Gastrocnemius medialis (tissue), 4 donors: ENCODE results near the gene PLXDC2. TPM values are rescaled to one million over a fixed set of nuclear protein-coding genes. Genes with fewer than 3 reads are reported as not detected.

Source experiments
- ATAC-seq, 2 donors: fragments of 150-250 bp; one replicate each; pipeline ENCODE4 v1.9.1; 2016
- DNase-seq, 2 donors: peaks; one replicate each; pipeline ENCODE4 v3.0.0-alpha.2; 2019
- H3K27ac ChIP-seq, 4 donors: fragments of 200-600 bp; sonication (generic); 1 replicate in 1 of 4; 2 replicates in 3 of 4; pipeline ENCODE4 v1.5.1; 2016 to 2018; ENCODE audit warnings: mild to moderate bottlenecking in 2 of 4, moderate library complexity in 1 of 4
- H3K27me3 ChIP-seq, 3 donors: fragments of 200-600 bp; sonication (generic) in 2 of 3; 1 replicate in 1 of 3; 2 replicates in 2 of 3; pipeline versions ENCODE4 v1.5.1 to v1.6.0; 2016 to 2019; ENCODE audit warnings: mild to moderate bottlenecking in 1 of 3, moderate library complexity in 1 of 3
- H3K36me3 ChIP-seq, 2 donors: fragments of 200-600 bp; sonication (generic) in 1 of 2; one replicate each; pipeline ENCODE4 v1.5.1; 2017 to 2018
- H3K4me1 ChIP-seq, 2 donors: fragments of 200-600 bp; sonication (generic) in 1 of 2; one replicate each; pipeline ENCODE4 v1.5.1; 2016 to 2017; ENCODE audit warnings: mild to moderate bottlenecking in 2 of 2
- H3K4me3 ChIP-seq, 4 donors: fragments of 200-600 bp; sonication (generic) in 3 of 4; 1 replicate in 1 of 4; 2 replicates in 3 of 4; pipeline ENCODE4 v1.5.1; 2016 to 2019; ENCODE audit warnings: mild to moderate bottlenecking in 2 of 4
- H3K9me3 ChIP-seq, 3 donors: fragments of 200-600 bp; sonication (generic) in 2 of 3; 1 replicate in 1 of 3; 2 replicates in 2 of 3; pipeline ENCODE4 v1.5.1; 2016 to 2019
- CTCF ChIP-seq, 5 experiments: fragments of 450-650 bp in 3 of 5; fragments of 200-600 bp in 2 of 5; sonication (generic) in 2 of 5; IDR thresholded peaks in 4 of 5; conservative IDR thresholded peaks in 1 of 5; 1 replicate in 4 of 5; 2 replicates in 1 of 5; pipeline ENCODE4 v1.5.1; 2016 to 2019; ENCODE audit warnings: antibody characterized with exemption in 5 of 5, mild to moderate bottlenecking in 3 of 5, moderate library complexity in 3 of 5
- POLR2A ChIP-seq, 2 donors: fragments of 450-650 bp; IDR thresholded peaks; one replicate each; pipeline ENCODE4 v1.6.1; 2017; ENCODE audit warnings: antibody characterized with exemption in 2 of 2, mild to moderate bottlenecking in 2 of 2, moderate library complexity in 2 of 2
- in situ Hi-C, 4 donors: fragments of 200-750 bp; cut with MboI; loops; one replicate each; pipeline versions ENCODE4 v1.15.0 to v1.8.0; 2017; ENCODE audit warnings: low sequenced_read_pairs in 4 of 4
- intact Hi-C: fragments of 100-400 bp; cut with DNase I; formaldehyde crosslinking; loops from one replicate; pipeline ENCODE4 v1.15.1; 2023; ENCODE audit warnings: low total_unique reads
- total RNA-seq, 4 donors: library from RNA; depleted of rRNA; stranded (reverse); fragments of >200 nt; gene quantifications; one replicate each; pipeline versions ENCODE4 v1.1.0 to v1.2.3, GENCODE V29; 2016

The PLXDC2 gene
- total RNA-seq, 4 donors from 2014 or later = 13.9 to 19.6 (median 15.0) TPM

- Histone ChIP-seq H3K27ac (no peak overlapping the region), H3K27me3 (no peaks in the 10 kb centered on the region), H3K9me3 (no peaks in the 10 kb centered on the region), H3K4me1 (peaks cover 19 to 29% of the 10 kb centered on the region in 2 donors), H3K4me3 (no peak overlapping the region), H3K36me3 (no peaks in the 10 kb centered on the region)
- in situ Hi-C loops (no loop called here), intact Hi-C loops (loop anchor here (5.0 kb wide), 1 partner anchor 116 kb away; the partner anchor contains the start of gene PLXDC2)
- no peak for ATAC-seq
- no peak for DNase-seq
- TF ChIP-seq POLR2A (IDR thresholded peaks at IDR 0.05) = no peak
- no peak for TF ChIP-seq CTCF (IDR thresholded peaks at IDR 0.05 in 4 of 5, conservative IDR thresholded peaks at IDR 0.05 in 1 of 5)
Measured at GRCh38 chr10:19933772-19934171, 117.5 kb downstream of the PLXDC2 start.

GRCh38 chr10:19935176-19935575 lies 118.9 kb downstream of the PLXDC2 start:
- no peak for ATAC-seq
- no peak overlapping the region for H3K4me3 ChIP-seq
- TF ChIP-seq CTCF (IDR thresholded peaks at IDR 0.05 in 4 of 5, conservative IDR thresholded peaks at IDR 0.05 in 1 of 5) (no peak), POLR2A (IDR thresholded peaks at IDR 0.05) (no peak)
- no peaks in the 10 kb centered on the region for H3K36me3 ChIP-seq
- no peaks in the 10 kb centered on the region for H3K9me3 ChIP-seq
- intact Hi-C loops (no loop called here), in situ Hi-C loops (no loop called here)
- no peaks in the 10 kb centered on the region for H3K27me3 ChIP-seq
- H3K4me1 ChIP-seq = peaks cover 15 to 23% of the 10 kb centered on the region in 2 donors
- no peak overlapping the region for H3K27ac ChIP-seq
- DNase-seq = no peak

GRCh38 chr10:19936289-19936688 lies 120.1 kb downstream of the PLXDC2 start:
- TF ChIP-seq CTCF (IDR thresholded peaks at IDR 0.05 in 4 of 5, conservative IDR thresholded peaks at IDR 0.05 in 1 of 5) (no peak), POLR2A (IDR thresholded peaks at IDR 0.05) (no peak)
- no peaks in the 10 kb centered on the region for H3K27me3 ChIP-seq
- H3K27ac ChIP-seq = no peak overlapping the region
- no peaks in the 10 kb centered on the region for H3K9me3 ChIP-seq
- DNase-seq (no peak), ATAC-seq (no peak)
- in situ Hi-C loops = no loop called here
- intact Hi-C loops = no loop called here
- H3K4me3 ChIP-seq = no peak overlapping the region
- peaks cover 10 to 15% of the 10 kb centered on the region in 2 donors for H3K4me1 ChIP-seq
- H3K36me3 ChIP-seq = no peaks in the 10 kb centered on the region

- ATAC-seq = no peak
- in situ Hi-C loops (no loop called here), intact Hi-C loops (no loop called here)
- Histone ChIP-seq H3K36me3 (no peaks in the 10 kb centered on the region), H3K9me3 (no peaks in the 10 kb centered on the region), H3K27ac (no peak overlapping the region), H3K4me1 (no peaks in the 10 kb centered on the region), H3K4me3 (no peak overlapping the region), H3K27me3 (no peaks in the 10 kb centered on the region)
- TF ChIP-seq CTCF (IDR thresholded peaks at IDR 0.05 in 4 of 5, conservative IDR thresholded peaks at IDR 0.05 in 1 of 5) (no peak), POLR2A (IDR thresholded peaks at IDR 0.05) (no peak)
- no peak for DNase-seq
Measured at GRCh38 chr10:19937989-19938388, 121.8 kb downstream of the PLXDC2 start.
